Hematopoietic multipotent progenitor cell treated with erythropoietin and hydrocortisone succinate and interleukin-3 and kit ligand, for 15 days (in vitro differentiated cells): ENCODE measurements around the gene HOXD13.

Experiments used
- DNase-seq: peaks from one replicate; pipeline ENCODE4 v3.0.0-alpha.2; 2015; ENCODE audit warnings: low spot score

Gene HOXD13

DNA sequence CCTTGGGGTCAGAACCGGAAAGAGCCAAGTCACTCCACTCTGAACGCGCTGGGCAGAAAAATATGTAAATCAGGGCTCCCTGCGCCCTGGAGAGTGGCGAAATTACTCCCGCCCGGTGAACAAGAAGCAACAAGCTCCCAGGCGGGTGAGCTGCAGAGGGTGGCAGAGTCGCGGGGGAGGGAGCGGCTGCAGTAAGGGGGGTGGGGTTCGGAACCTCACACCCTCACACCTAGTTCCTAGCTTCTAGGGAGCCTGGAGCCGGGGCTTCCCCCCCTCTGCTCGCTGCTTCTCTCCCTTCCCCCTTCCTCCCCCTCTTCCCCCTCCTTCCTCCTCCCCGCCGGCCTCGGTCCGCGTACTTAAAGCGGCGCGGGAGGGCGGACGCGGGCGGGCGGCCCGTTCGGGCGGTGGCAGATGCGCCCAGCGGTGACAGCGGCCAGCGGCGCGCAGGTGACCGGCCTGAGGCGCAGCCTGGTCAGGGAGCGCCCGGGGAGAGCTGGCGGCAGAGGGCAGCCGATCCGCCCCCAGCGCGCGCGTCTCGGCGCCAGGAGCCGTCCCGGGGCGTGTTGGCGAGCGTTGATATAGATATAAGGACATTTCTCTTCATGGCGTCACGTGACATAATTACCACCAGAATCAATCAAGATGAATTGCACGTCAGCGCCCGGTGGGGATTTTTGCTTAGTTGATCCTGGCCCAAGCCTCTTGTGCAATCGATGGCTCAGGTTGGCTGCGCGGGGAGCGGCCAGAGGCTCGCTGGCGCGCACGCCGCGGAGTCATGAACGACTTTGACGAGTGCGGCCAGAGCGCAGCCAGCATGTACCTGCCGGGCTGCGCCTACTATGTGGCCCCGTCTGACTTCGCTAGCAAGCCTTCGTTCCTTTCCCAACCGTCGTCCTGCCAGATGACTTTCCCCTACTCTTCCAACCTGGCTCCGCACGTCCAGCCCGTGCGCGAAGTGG is 14.3 kb downstream of the HOXD13 start, which contains the start of gene HOXD11:
Gene HOXD11, plus strand, starts transcription at position 700 of the 959 bp plus-strand sequence. Its CDS starts 76 bp downstream, at position 776.
- no peak for DNase-seq

- DNase-seq: no peak
These were observed 15.2 kb downstream of the HOXD13 start for GRCh38 chr2:176107731-176108181.

GRCh38 chr2:176109192-176109901 is 16.8 kb downstream of the HOXD13 start:
- DNase-seq: no peak

GRCh38 chr2:176109946-176110345 is 17.4 kb downstream of the HOXD13 start:
- no peak for DNase-seq

- DNase-seq: no peak
These were observed 18.1 kb downstream of the HOXD13 start for GRCh38 chr2:176110415-176111308.

GRCh38 chr2:176111309-176111663 is 18.8 kb downstream of the HOXD13 start:
- no peak for DNase-seq

DNA sequence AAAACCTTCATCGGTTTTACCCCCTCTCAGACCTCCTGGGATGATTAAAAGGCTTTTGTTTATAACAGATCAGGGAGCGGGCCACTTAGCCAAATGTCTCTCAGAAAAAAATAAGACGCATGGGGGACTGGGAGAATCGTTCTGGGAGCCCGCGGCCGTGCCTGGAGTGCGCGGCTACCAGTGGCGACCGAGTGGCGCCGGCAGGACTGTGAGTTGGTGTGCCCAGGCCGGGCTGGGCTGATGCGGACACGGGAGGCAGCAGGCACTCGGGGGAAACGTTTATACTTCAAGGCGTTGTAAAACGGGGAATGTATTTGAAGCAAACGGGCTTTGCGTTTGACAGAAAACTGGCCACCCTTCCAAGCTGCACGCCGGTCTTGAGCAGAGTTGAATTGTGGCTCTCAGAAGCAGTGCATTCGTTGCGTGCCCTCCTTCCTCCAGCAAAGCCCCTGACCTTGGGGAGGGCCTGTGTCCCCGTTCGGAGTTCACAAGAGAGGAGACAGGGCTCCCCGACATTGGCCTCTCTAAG is 19.4 kb downstream of the HOXD13 start:
- no peak for DNase-seq

- DNase-seq: no peak
These were observed 20.1 kb downstream of the HOXD13 start for GRCh38 chr2:176112375-176113302.

DNA sequence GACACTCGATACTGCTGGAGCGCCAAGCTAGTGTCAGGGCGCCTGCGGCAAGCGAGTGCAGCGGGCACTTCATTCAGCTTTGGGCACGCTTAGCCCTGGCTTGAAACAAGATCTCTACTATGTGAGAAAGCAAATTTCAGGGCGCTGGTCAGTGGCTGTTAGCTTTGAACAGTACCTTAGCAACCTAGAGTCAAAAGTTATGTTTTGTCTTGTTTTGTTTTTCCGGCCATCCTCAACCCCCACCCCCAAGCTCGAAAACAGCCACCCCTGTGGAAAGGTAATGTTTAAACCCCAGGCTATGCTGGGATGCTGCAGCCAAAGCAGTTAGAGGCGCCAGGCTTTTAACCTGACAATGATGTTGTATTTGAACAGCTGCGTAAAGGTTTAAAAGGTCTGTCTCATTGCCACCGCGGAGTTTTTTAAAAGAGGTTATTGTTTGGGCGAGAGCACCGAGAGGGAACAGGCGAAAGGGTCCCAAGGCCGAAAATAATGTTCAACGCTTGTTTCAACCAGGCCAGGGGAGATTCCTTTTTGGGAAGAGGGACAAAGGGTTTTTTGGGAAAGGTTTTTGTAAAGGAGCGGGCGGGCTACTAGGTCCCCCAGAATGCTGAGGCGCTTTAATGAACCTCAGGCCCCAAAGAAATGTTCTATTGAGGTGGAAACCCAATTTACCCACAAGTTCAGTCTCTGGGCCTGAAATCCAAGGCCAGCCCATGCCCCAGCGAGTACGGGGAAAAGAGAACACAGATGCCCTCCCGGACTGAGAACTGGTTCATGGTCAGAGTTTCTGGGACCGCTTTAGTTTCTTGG is 21.8 kb downstream of the HOXD13 start:
- DNase-seq: no peak

- no peak for DNase-seq
These were observed 22.6 kb downstream of the HOXD13 start for GRCh38 chr2:176114930-176115625.

DNA sequence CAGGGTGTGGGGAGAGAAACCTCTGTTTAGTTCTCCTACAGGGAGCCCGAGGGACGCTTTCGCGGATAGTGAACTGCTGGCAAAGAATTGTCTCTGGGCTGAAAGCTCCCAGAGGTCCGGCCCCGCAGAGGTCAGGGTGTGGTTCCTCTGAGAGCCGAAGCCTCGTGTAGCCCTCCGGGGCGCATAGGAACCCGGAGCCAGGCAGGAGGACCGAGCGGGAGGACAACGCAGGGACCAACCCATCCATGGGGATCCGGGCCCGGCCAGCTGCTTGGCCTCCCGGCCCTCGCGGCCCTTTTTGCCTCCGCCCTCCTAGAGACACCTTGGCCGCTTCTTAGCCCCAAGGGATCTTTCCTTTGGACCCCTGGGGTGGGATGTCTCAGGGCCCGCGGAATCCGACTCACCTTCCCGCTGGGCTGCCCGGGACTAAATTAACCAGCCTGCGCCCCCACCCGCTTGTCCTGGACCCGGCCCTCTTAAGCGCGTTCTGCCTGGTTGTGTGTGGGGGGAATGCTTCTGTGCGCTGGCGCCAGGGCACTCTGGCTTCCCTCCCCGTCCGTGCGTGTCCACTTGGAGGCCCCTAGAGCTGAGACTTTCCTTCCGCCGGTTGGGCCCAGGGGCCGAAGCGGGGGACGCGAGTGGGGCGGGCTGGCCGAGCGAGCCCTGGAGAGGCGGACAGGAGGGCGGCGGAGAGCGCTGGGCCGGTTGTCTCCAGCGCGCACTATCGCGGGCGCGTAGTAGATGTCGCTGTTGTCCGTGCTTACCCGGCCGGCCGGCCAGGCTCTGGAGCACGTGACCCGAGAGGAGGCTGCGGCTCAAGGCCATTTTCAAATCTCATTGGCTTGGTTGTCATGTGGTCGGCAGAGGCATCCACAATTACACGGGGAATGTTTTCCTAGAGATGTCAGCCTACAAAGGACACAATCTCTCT is 23.6 kb downstream of the HOXD13 start, which contains the start of gene HOXD10:
Gene HOXD10, plus strand, starts transcription at position 896 of the 931 bp plus-strand sequence. CDS start 56 bp downstream, outside the sequence.
- DNase-seq: no peak

DNA sequence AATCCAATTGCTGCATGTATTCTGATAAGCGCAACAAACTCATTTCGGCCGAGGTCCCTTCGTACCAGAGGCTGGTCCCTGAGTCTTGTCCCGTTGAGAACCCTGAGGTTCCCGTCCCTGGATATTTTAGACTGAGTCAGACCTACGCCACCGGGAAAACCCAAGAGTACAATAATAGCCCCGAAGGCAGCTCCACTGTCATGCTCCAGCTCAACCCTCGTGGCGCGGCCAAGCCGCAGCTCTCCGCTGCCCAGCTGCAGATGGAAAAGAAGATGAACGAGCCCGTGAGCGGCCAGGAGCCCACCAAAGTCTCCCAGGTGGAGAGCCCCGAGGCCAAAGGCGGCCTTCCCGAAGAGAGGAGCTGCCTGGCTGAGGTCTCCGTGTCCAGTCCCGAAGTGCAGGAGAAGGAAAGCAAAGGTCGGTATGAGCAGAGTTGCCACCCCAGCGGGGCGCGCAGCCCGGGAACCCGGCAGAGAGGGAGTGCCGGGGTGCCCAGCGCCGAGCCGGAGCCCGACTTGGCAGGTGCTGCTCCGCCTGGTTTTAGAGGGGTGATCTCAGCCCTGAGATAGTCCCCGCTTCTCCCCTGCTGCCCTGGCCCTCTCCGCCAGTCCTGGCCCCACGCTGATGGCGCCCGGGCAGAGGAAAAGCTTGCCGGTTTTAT is 24.8 kb downstream of the HOXD13 start:
- no peak for DNase-seq

DNA sequence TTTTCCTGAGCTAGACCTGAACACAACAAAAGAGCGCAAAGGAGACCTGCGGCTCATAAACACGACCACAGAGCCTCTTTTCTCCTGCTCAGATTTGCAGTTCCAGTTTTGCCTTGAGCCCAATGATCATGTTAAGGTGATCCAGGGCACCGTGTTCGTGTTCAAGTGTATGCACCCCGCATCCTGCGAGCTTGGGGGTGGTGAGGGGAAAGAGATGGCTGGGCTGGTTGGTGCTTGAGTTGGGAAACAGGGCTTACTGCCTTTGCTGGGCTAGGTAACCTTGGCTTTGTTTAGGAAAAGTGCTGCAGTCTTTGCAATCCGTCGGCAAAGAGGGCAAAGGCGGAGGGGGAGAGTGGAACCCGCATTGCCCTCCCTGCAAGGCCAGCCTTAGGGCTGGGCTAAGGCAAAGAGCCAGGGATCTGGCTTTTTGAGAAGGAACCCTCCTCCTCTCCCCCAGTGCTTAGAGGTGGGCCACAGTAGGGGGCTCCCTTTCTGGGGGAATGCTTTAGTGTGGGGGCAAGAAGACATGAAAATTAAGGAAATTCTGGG is 25.4 kb downstream of the HOXD13 start:
- DNase-seq: no peak

DNA sequence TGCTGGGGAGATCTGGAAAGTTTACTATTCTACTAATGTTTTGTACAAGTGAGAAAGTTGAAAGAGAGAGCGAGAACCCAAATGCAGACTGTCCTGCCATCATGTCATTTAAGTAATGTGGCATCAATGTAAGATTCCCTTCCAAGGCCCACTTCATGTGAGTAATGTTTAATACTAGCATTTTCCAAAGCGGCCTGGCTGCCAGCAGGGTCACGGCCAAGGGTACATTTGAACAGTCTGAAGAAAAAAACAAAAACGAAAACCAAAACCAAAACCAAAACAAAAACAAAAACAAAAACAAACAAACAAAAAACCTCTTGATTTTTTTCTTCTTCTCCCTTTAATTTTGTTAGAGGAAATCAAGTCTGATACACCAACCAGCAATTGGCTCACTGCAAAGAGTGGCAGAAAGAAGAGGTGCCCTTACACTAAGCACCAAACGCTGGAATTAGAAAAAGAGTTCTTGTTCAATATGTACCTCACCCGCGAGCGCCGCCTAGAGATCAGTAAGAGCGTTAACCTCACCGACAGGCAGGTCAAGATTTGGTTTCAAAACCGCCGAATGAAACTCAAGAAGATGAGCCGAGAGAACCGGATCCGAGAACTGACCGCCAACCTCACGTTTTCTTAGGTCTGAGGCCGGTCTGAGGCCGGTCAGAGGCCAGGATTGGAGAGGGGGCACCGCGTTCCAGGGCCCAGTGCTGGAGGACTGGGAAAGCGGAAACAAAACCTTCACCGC is 26.2 kb downstream of the HOXD13 start:
- peak; percentile 24 for DNase-seq

DNA sequence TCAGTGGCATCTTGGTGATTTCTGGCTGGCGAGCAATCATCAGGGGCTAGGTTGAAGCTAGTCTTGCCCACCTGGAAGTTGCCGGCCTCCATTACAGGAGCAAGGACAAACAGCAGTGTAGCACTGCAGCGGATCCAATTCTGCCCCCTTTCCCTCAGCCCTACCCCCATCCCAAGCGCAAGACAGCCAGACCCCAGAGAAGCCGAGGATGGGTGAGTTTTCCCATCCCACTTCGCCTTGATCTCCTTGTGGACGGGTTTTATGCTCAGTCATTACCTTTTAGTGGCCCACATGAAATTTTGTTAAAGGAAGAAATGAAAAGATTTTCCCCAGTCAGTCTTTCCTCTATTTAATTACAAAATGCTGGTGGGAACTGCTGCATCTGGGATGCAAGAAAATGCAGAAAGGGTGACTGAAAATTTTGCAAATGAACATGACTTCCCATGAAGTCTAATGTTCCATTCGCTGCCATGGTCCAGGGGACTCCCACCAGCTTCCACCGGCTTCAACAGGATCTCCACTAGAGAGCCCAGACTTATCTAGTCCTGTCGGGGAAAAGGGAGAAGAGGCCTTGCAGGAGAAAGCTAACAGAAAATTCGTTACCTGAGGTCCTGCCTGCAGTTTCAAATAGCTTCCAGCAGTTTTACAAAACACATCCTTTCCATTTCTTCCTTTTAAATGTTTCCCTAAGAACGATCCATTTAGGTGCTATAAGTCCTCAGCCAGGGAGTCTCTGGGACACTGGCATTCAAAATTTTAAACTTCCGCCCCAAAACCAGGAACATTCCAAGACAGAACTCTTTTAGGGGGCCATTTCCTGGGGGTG is 28.1 kb downstream of the HOXD13 start:
- DNase-seq: no peak
